ENCODE data around the gene ZNF785. TPM values are rescaled to one million over a fixed set of nuclear protein-coding genes. Genes with fewer than 3 reads are reported as not detected.
A peak's percentile ranks its signal among the peaks of the same experiment; 100 is the strongest.
"Not testable (repeated sequence)": the region's sequence is repeated elsewhere in the genome, so short reads cannot be mapped to it uniquely, and the experiment has no call there.

ZNF785 gene
- total and polyA plus RNA-seq, 4 donors = 3.1 to 21.8 (median 8.6) TPM

GRCh38 chr16:30605158-30605557 lies 19.7 kb upstream of the ZNF785 start:
- intact Hi-C loops (cut with DNase I) = no loop called here
- Histone ChIP-seq H3K27me3 (ENCODE audit: control insufficient read depth in 1 of 2, insufficient read depth in 2 of 2, low read length in 1 of 2) (no peaks in the 10 kb centered on the region), H3K4me3 (ENCODE audit: low read length in 2 of 2) (no peak overlapping the region), H3K36me3 (ENCODE audit: control insufficient read depth in 1 of 2, insufficient read depth in 2 of 2, low read length in 1 of 2) (peaks cover 5% of the 10 kb centered on the region in 2 donors), H3K9me3 (ENCODE audit: control insufficient read depth, low read length) (no peaks in the 10 kb centered on the region), H3K4me1 (ENCODE audit: control insufficient read depth in 1 of 2, insufficient read depth in 2 of 2, low read length in 2 of 2) (no peaks in the 10 kb centered on the region), H3K27ac (ENCODE audit: low read depth in 1 of 2, low read length in 2 of 2) (no peak overlapping the region)
- 92 to 95% methylated on average over 15 of the region's 15 CpGs for WGBS, 2 donors
- peak in 1 of 2 donors; percentile 63 for DNase-seq
- no peak for ATAC-seq (ENCODE audit: low FRiP score)

- Histone ChIP-seq H3K36me3 (ENCODE audit: control insufficient read depth in 1 of 2, insufficient read depth in 2 of 2, low read length in 1 of 2) (peaks cover 5% of the 10 kb centered on the region in 2 donors), H3K27ac (ENCODE audit: low read depth in 1 of 2, low read length in 2 of 2) (no peak overlapping the region), H3K27me3 (ENCODE audit: control insufficient read depth in 1 of 2, insufficient read depth in 2 of 2, low read length in 1 of 2) (no peaks in the 10 kb centered on the region), H3K4me1 (ENCODE audit: control insufficient read depth in 1 of 2, insufficient read depth in 2 of 2, low read length in 2 of 2) (no peaks in the 10 kb centered on the region), H3K4me3 (ENCODE audit: low read length in 2 of 2) (no peak overlapping the region), H3K9me3 (ENCODE audit: control insufficient read depth, low read length) (no peaks in the 10 kb centered on the region)
- 92% methylated on average over 48 to 49 of the region's 49 CpGs for WGBS, 2 donors
- intact Hi-C loops (cut with DNase I) = no loop called here
- DNase-seq (no peak), ATAC-seq (ENCODE audit: low FRiP score) (peak; percentile 27)
Observed at GRCh38 chr16:30604316-30604947, 18.9 kb upstream of the ZNF785 start.

- peaks cover 5% of the 10 kb centered on the region in 2 donors for H3K36me3 ChIP-seq (ENCODE audit: control insufficient read depth in 1 of 2, insufficient read depth in 2 of 2, low read length in 1 of 2)
- no peak for ATAC-seq (ENCODE audit: low FRiP score)
- no peaks in the 10 kb centered on the region for H3K27me3 ChIP-seq (ENCODE audit: control insufficient read depth in 1 of 2, insufficient read depth in 2 of 2, low read length in 1 of 2)
Observed at GRCh38 chr16:30603945-30604315, 18.4 kb upstream of the ZNF785 start.

GRCh38 chr16:30602616-30603277 lies 17.2 kb upstream of the ZNF785 start:
- DNase-seq (no peak), ATAC-seq (ENCODE audit: low FRiP score) (peak; percentile 43)
- Histone ChIP-seq H3K4me3 (ENCODE audit: low read length in 2 of 2) (no peak overlapping the region), H3K9me3 (ENCODE audit: control insufficient read depth, low read length) (no peaks in the 10 kb centered on the region), H3K36me3 (ENCODE audit: control insufficient read depth in 1 of 2, insufficient read depth in 2 of 2, low read length in 1 of 2) (peaks cover 5% of the 10 kb centered on the region in 2 donors), H3K27me3 (ENCODE audit: control insufficient read depth in 1 of 2, insufficient read depth in 2 of 2, low read length in 1 of 2) (no peaks in the 10 kb centered on the region), H3K4me1 (ENCODE audit: control insufficient read depth in 1 of 2, insufficient read depth in 2 of 2, low read length in 2 of 2) (no peaks in the 10 kb centered on the region), H3K27ac (ENCODE audit: low read depth in 1 of 2, low read length in 2 of 2) (no peak overlapping the region)
- WGBS, 2 donors = 82 to 84% methylated on average over 4 of the region's 4 CpGs
- intact Hi-C loops (cut with DNase I) = no loop called here

More at GRCh38 chr16:30603945-30604315, 18.4 kb upstream of the ZNF785 start:
- WGBS, 2 donors = 60 to 71% methylated on average over 7 of the region's 7 CpGs
- no peaks in the 10 kb centered on the region for H3K4me1 ChIP-seq (ENCODE audit: control insufficient read depth in 1 of 2, insufficient read depth in 2 of 2, low read length in 2 of 2)
- no peak overlapping the region for H3K4me3 ChIP-seq (ENCODE audit: low read length in 2 of 2)
- no peaks in the 10 kb centered on the region for H3K9me3 ChIP-seq (ENCODE audit: control insufficient read depth, low read length)
- H3K27ac ChIP-seq (ENCODE audit: low read depth in 1 of 2, low read length in 2 of 2) = no peak overlapping the region
- DNase-seq = no peak
- intact Hi-C loops (cut with DNase I) = no loop called here

- Histone ChIP-seq H3K27ac (ENCODE audit: low read depth in 1 of 2, low read length in 2 of 2) (no peak overlapping the region), H3K9me3 (ENCODE audit: control insufficient read depth, low read length) (no peaks in the 10 kb centered on the region), H3K4me3 (ENCODE audit: low read length in 2 of 2) (no peak overlapping the region), H3K4me1 (ENCODE audit: control insufficient read depth in 1 of 2, insufficient read depth in 2 of 2, low read length in 2 of 2) (no peaks in the 10 kb centered on the region), H3K36me3 (ENCODE audit: control insufficient read depth in 1 of 2, insufficient read depth in 2 of 2, low read length in 1 of 2) (peaks cover 5% of the 10 kb centered on the region in 2 donors), H3K27me3 (ENCODE audit: control insufficient read depth in 1 of 2, insufficient read depth in 2 of 2, low read length in 1 of 2) (no peaks in the 10 kb centered on the region)
- no peak for ATAC-seq (ENCODE audit: low FRiP score)
- no peak for DNase-seq
- intact Hi-C loops (cut with DNase I) = no loop called here
- WGBS, 2 donors = 78 to 84% methylated on average over 4 of the region's 4 CpGs
Observed at GRCh38 chr16:30601966-30602365, 16.5 kb upstream of the ZNF785 start.

- no peaks in the 10 kb centered on the region for H3K27me3 ChIP-seq (ENCODE audit: control insufficient read depth in 1 of 2, insufficient read depth in 2 of 2, low read length in 1 of 2)
- intact Hi-C loops (cut with DNase I) = no loop called here
- no peaks in the 10 kb centered on the region for H3K9me3 ChIP-seq (ENCODE audit: control insufficient read depth, low read length)
- DNase-seq (no peak), ATAC-seq (ENCODE audit: low FRiP score) (no peak)
- WGBS, 2 donors = 94 to 100% methylated on average over 2 of the region's 2 CpGs
- H3K27ac ChIP-seq (ENCODE audit: low read depth in 1 of 2, low read length in 2 of 2) = no peak overlapping the region
- peaks cover 5% of the 10 kb centered on the region in 2 donors for H3K36me3 ChIP-seq (ENCODE audit: control insufficient read depth in 1 of 2, insufficient read depth in 2 of 2, low read length in 1 of 2)
- no peak overlapping the region for H3K4me3 ChIP-seq (ENCODE audit: low read length in 2 of 2)
- no peaks in the 10 kb centered on the region for H3K4me1 ChIP-seq (ENCODE audit: control insufficient read depth in 1 of 2, insufficient read depth in 2 of 2, low read length in 2 of 2)
Observed at GRCh38 chr16:30600929-30601328, 15.4 kb upstream of the ZNF785 start.

GRCh38 chr16:30600215-30600614 lies 14.7 kb upstream of the ZNF785 start:
- intact Hi-C loops (cut with DNase I) = no loop called here
- no peaks in the 10 kb centered on the region for H3K4me1 ChIP-seq (ENCODE audit: control insufficient read depth in 1 of 2, insufficient read depth in 2 of 2, low read length in 2 of 2)
- WGBS, 2 donors = 89 to 96% methylated on average over 3 of the region's 3 CpGs
- H3K4me3 ChIP-seq (ENCODE audit: low read length in 2 of 2) = no peak overlapping the region
- ATAC-seq (ENCODE audit: low FRiP score) = no peak
- H3K27ac ChIP-seq (ENCODE audit: low read depth in 1 of 2, low read length in 2 of 2) = no peak overlapping the region
- peaks cover 5% of the 10 kb centered on the region in 2 donors for H3K36me3 ChIP-seq (ENCODE audit: control insufficient read depth in 1 of 2, insufficient read depth in 2 of 2, low read length in 1 of 2)
- H3K9me3 ChIP-seq (ENCODE audit: control insufficient read depth, low read length) = no peaks in the 10 kb centered on the region
- H3K27me3 ChIP-seq (ENCODE audit: control insufficient read depth in 1 of 2, insufficient read depth in 2 of 2, low read length in 1 of 2) = no peaks in the 10 kb centered on the region
- DNase-seq = no peak

- DNase-seq (no peak), ATAC-seq (ENCODE audit: low FRiP score) (no peak)
- no peaks in the 10 kb centered on the region for H3K27me3 ChIP-seq (ENCODE audit: control insufficient read depth in 1 of 2, insufficient read depth in 2 of 2, low read length in 1 of 2)
- H3K36me3 ChIP-seq (ENCODE audit: control insufficient read depth in 1 of 2, insufficient read depth in 2 of 2, low read length in 1 of 2) = no peaks in the 10 kb centered on the region
- WGBS, 2 donors = 88 to 93% methylated on average over 4 of the region's 4 CpGs
- H3K9me3 ChIP-seq (ENCODE audit: control insufficient read depth, low read length) = no peaks in the 10 kb centered on the region
- no peak overlapping the region for H3K27ac ChIP-seq (ENCODE audit: low read depth in 1 of 2, low read length in 2 of 2)
- intact Hi-C loops (cut with DNase I) = no loop called here
- no peaks in the 10 kb centered on the region for H3K4me1 ChIP-seq (ENCODE audit: control insufficient read depth in 1 of 2, insufficient read depth in 2 of 2, low read length in 2 of 2)
- H3K4me3 ChIP-seq (ENCODE audit: low read length in 2 of 2) = no peak overlapping the region
Observed at GRCh38 chr16:30592871-30593270, 7.4 kb upstream of the ZNF785 start.

GRCh38 chr16:30590869-30591268 lies 5.4 kb upstream of the ZNF785 start:
- intact Hi-C loops (cut with DNase I); H3K27ac ChIP-seq (ENCODE audit: low read depth in 1 of 2, low read length in 2 of 2); H3K36me3 ChIP-seq (ENCODE audit: control insufficient read depth in 1 of 2, insufficient read depth in 2 of 2, low read length in 1 of 2); H3K27me3 ChIP-seq (ENCODE audit: control insufficient read depth in 1 of 2, insufficient read depth in 2 of 2, low read length in 1 of 2); H3K4me1 ChIP-seq (ENCODE audit: control insufficient read depth in 1 of 2, insufficient read depth in 2 of 2, low read length in 2 of 2); H3K9me3 ChIP-seq (ENCODE audit: control insufficient read depth, low read length); H3K4me3 ChIP-seq (ENCODE audit: low read length in 2 of 2); DNase-seq; ATAC-seq (ENCODE audit: low FRiP score): not testable (repeated sequence)
- WGBS, 2 donors = 95 to 97% methylated on average over 9 of the region's 9 CpGs
